Fibroblast of lung (primary cell): ENCODE results near the gene LMX1A. TPM values are rescaled to one million over a fixed set of nuclear protein-coding genes. Genes with fewer than 3 reads are reported as not detected.

Source experiments
- DNase-seq, 2 donors: peaks; one replicate each; pipeline versions ENCODE4 v3.0.0 to v3.0.0-alpha.2; 2010; ENCODE audit warnings: low read depth in 2 of 2
- H2AFZ ChIP-seq: 2 replicates; pipeline ENCODE4 v1.5.1; 2012; ENCODE audit warnings: low read length, control low read depth, inconsistent platforms
- H3K27ac ChIP-seq: 2 replicates; pipeline ENCODE4 v1.5.1; 2011; ENCODE audit warnings: low read length, control low read depth; ENCODE audit not compliant: insufficient read depth
- H3K27me3 ChIP-seq: 2 replicates; pipeline ENCODE4 v1.5.1; 2011; ENCODE audit warnings: mild to moderate bottlenecking, low read length; ENCODE audit not compliant: control insufficient read depth, insufficient read depth
- H3K36me3 ChIP-seq: 2 replicates; pipeline ENCODE4 v1.5.1; 2011; ENCODE audit warnings: low read length; ENCODE audit not compliant: control insufficient read depth, insufficient read depth
- H3K4me1 ChIP-seq: 2 replicates; pipeline ENCODE4 v1.5.1; 2011; ENCODE audit warnings: low read length; ENCODE audit not compliant: control insufficient read depth, insufficient read depth; ENCODE audit errors: extremely low read depth
- H3K4me2 ChIP-seq: 2 replicates; pipeline ENCODE4 v1.5.1; 2011; ENCODE audit warnings: low read length, control low read depth; ENCODE audit not compliant: insufficient read depth; ENCODE audit errors: extremely low read depth
- H3K4me3 ChIP-seq, 4 experiments: fragments of 200-600 bp in 1 of 4; sonication (generic) in 1 of 4; replicated peaks in 1 of 4; 2 replicates each; pipeline ENCODE4 v1.5.1; 2011 to 2016; ENCODE audit warnings: low read length in 4 of 4, low read depth in 3 of 4, mild to moderate bottlenecking in 3 of 4, control low read depth in 2 of 4, inconsistent platforms in 1 of 4, mixed read lengths in 1 of 4; ENCODE audit not compliant: insufficient read depth in 1 of 4; ENCODE audit errors: control extremely low read depth in 1 of 4
- H3K79me2 ChIP-seq: 2 replicates; pipeline ENCODE4 v1.5.1; 2012; ENCODE audit warnings: mild to moderate bottlenecking, low read length, inconsistent platforms; ENCODE audit not compliant: control insufficient read depth, insufficient read depth
- H3K9ac ChIP-seq: 2 replicates; pipeline ENCODE4 v1.5.1; 2011; ENCODE audit warnings: mild to moderate bottlenecking, low read length, control low read depth; ENCODE audit not compliant: insufficient read depth
- H3K9me3 ChIP-seq: 2 replicates; pipeline ENCODE4 v1.5.1; 2012; ENCODE audit warnings: low read depth, low read length; ENCODE audit not compliant: control insufficient read depth, insufficient read depth
- H4K20me1 ChIP-seq: 2 replicates; pipeline ENCODE4 v1.5.1; 2011; ENCODE audit warnings: low read length; ENCODE audit not compliant: control insufficient read depth, insufficient read depth; ENCODE audit errors: extremely low read depth
- EZH2 ChIP-seq: IDR thresholded peaks from 2 replicates; pipeline ENCODE4 v1.5.1; 2012; ENCODE audit warnings: low read length, control low read depth, mild to moderate bottlenecking; ENCODE audit errors: missing control alignments
- polyA plus RNA-seq, 2 donors: library from polyadenylated mRNA; depleted of rRNA in 1 of 2; stranded (reverse) in 1 of 2; unstranded in 1 of 2; fragments of >200 nt; gene quantifications; 2 replicates each; pipeline ENCODE4 v1.2.1, GENCODE V29; 2011 to 2012; ENCODE audit warnings: missing spikeins in 1 of 2
- total RNA-seq: library from RNA; depleted of rRNA; stranded (reverse); fragments of >200 nt; gene quantifications from 2 replicates; pipeline ENCODE4 v1.2.1, GENCODE V29; 2014
- TF ChIP-seq, protein P1 (sequence below), 2 donors: IDR thresholded peaks in 1 of 2; conservative IDR thresholded peaks in 1 of 2; 1 replicate in 1 of 2; 2 replicates in 1 of 2; pipeline ENCODE4 v1.5.1; 2011 to 2012; ENCODE audit warnings: low read length in 2 of 2, control low read depth in 1 of 2, inconsistent platforms in 1 of 2, low read depth in 1 of 2, mild to moderate bottlenecking in 1 of 2

LMX1A gene
- total and polyA plus RNA-seq, 2 donors (not counting 1 experiment from before 2014, with no cell fraction given): not detected

DNA sequence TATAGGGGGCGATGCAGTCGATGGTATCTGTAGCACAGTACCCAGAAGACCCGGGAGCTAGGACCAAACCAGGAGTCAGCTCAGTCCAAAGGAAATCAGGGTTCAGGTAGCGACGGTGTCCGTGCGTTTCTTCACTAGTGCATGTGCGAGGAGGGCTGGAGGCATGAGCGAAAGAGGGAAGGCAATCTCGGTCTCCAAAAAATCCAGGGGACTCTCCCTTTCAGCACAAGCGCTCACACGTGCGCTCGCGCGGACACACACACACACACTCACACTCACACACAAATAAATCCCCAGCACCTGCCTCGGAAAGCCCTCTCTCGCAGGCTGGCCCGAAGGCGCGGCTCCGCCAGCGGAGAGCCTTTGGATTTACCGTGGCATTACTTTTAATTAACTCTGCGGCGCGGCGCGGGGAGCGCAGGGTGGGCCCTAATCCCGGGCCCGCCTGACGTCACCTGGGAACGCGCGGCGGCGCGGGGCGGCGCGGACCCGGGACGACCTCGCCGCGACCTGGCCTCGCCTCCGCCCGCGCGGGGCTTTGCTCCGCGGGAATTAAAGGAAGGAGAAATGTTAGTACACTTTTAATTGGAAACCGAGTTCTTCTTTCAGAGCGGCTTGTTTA lies 121.2 kb downstream of the LMX1A start:
- Histone ChIP-seq H3K4me2 (no peak overlapping the region), H3K27ac (no peak overlapping the region), H3K9me3 (no peaks in the 10 kb centered on the region), H3K9ac (no peak overlapping the region), H3K4me3 (peak overlapping the region in 2 of 4 experiments; percentile 4 to 19), H3K36me3 (no peaks in the 10 kb centered on the region), H3K79me2 (no peaks in the 10 kb centered on the region), H3K4me1 (no peaks in the 10 kb centered on the region), H4K20me1 (no peaks in the 10 kb centered on the region), H2AFZ (no peak overlapping the region), H3K27me3 (peaks cover 3% of the 10 kb centered on the region)
- TF ChIP-seq EZH2: peak; percentile 63
- TF ChIP-seq, protein P1, sequence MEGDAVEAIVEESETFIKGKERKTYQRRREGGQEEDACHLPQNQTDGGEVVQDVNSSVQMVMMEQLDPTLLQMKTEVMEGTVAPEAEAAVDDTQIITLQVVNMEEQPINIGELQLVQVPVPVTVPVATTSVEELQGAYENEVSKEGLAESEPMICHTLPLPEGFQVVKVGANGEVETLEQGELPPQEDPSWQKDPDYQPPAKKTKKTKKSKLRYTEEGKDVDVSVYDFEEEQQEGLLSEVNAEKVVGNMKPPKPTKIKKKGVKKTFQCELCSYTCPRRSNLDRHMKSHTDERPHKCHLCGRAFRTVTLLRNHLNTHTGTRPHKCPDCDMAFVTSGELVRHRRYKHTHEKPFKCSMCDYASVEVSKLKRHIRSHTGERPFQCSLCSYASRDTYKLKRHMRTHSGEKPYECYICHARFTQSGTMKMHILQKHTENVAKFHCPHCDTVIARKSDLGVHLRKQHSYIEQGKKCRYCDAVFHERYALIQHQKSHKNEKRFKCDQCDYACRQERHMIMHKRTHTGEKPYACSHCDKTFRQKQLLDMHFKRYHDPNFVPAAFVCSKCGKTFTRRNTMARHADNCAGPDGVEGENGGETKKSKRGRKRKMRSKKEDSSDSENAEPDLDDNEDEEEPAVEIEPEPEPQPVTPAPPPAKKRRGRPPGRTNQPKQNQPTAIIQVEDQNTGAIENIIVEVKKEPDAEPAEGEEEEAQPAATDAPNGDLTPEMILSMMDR (conservative IDR thresholded peaks at IDR 0.05 in 1 of 2, IDR thresholded peaks at IDR 0.05 in 1 of 2; ENCODE audit: low read depth in 1 of 2, low read length in 2 of 2): no peak
- DNase-seq: no peak

GRCh38 chr1:165234149-165234548 lies 122.4 kb downstream of the LMX1A start:
- H2AFZ ChIP-seq: no peak overlapping the region
- no peak for TF ChIP-seq EZH2
- TF ChIP-seq, protein P1 (conservative IDR thresholded peaks at IDR 0.05 in 1 of 2, IDR thresholded peaks at IDR 0.05 in 1 of 2; ENCODE audit: low read depth in 1 of 2, low read length in 2 of 2): no peak
- H3K79me2 ChIP-seq: no peaks in the 10 kb centered on the region
- H3K9ac ChIP-seq: no peak overlapping the region
- H3K9me3 ChIP-seq: no peaks in the 10 kb centered on the region
- H3K4me2 ChIP-seq: no peak overlapping the region
- H3K36me3 ChIP-seq: no peaks in the 10 kb centered on the region
- no peaks in the 10 kb centered on the region for H3K4me1 ChIP-seq
- H3K27ac ChIP-seq: no peak overlapping the region
- DNase-seq: no peak
- H4K20me1 ChIP-seq: no peaks in the 10 kb centered on the region
- H3K4me3 ChIP-seq: no peak overlapping the region
- peaks cover 3% of the 10 kb centered on the region for H3K27me3 ChIP-seq

GRCh38 chr1:165228676-165229075 lies 127.8 kb downstream of the LMX1A start:
- H3K9ac ChIP-seq: no peak overlapping the region
- no peaks in the 10 kb centered on the region for H3K79me2 ChIP-seq
- no peaks in the 10 kb centered on the region for H3K4me1 ChIP-seq
- no peak overlapping the region for H3K27ac ChIP-seq
- H3K27me3 ChIP-seq: no peaks in the 10 kb centered on the region
- no peak overlapping the region for H3K4me2 ChIP-seq
- no peaks in the 10 kb centered on the region for H3K9me3 ChIP-seq
- TF ChIP-seq EZH2: no peak
- TF ChIP-seq, protein P1 (conservative IDR thresholded peaks at IDR 0.05 in 1 of 2, IDR thresholded peaks at IDR 0.05 in 1 of 2; ENCODE audit: low read depth in 1 of 2, low read length in 2 of 2): no peak
- DNase-seq: no peak
- no peak overlapping the region for H2AFZ ChIP-seq
- H3K36me3 ChIP-seq: no peaks in the 10 kb centered on the region
- H4K20me1 ChIP-seq: no peaks in the 10 kb centered on the region
- H3K4me3 ChIP-seq: no peak overlapping the region
